K562 (cell line): ENCODE data around the gene SH3BP5. TPM values are rescaled to one million over a fixed set of nuclear protein-coding genes. Genes with fewer than 3 reads are reported as not detected.

Source experiments
- ELF1 ChIP-seq: fragments of 200-800 bp; sonication (Bioruptor generic); IDR thresholded peaks from 2 replicates; pipeline ENCODE4 v1.6.1; 2016; ENCODE audit warnings: missing genetic modification characterization, missing compliant biosample characterization
- MCM2 ChIP-seq: fragments of 450-650 bp; IDR thresholded peaks from 2 replicates; pipeline ENCODE4 v1.6.1; 2017; ENCODE audit warnings: low read depth, mild to moderate bottlenecking
- MNT ChIP-seq, 2 experiments: fragments of 450-650 bp; conservative IDR thresholded peaks; 2 replicates each; pipeline ENCODE4 v1.6.1; 2017; ENCODE audit warnings: mild to moderate bottlenecking in 2 of 2, moderate library complexity in 2 of 2
- MTA3 ChIP-seq: fragments of 450-650 bp; formaldehyde crosslinking; IDR thresholded peaks from 2 replicates; pipeline ENCODE4 v1.6.1; 2017; ENCODE audit warnings: mild to moderate bottlenecking, borderline replicate concordance
- NCOA1 ChIP-seq: fragments of 450-650 bp; IDR thresholded peaks from 2 replicates; pipeline ENCODE4 v1.6.1; 2016; ENCODE audit warnings: low read depth
- STAG1 ChIP-seq: sonication (generic); formaldehyde crosslinking; IDR thresholded peaks from 2 replicates; pipeline ENCODE4 v1.5.0; 2020; ENCODE audit warnings: missing genetic modification reagents, borderline replicate concordance
- TOE1 ChIP-seq, 2 experiments: fragments of 450-650 bp in 1 of 2; sonication (generic) in 1 of 2; formaldehyde crosslinking in 1 of 2; IDR thresholded peaks; 2 replicates each; pipeline versions ENCODE4 v1.7.1 to v1.8.0; 2016 to 2022; ENCODE audit warnings: borderline replicate concordance in 2 of 2, mild to moderate bottlenecking in 2 of 2, antibody characterized with exemption in 1 of 2, inconsistent platforms in 1 of 2, low read depth in 1 of 2, missing genetic modification reagents in 1 of 2, moderate library complexity in 1 of 2
- ZBTB12 ChIP-seq: fragments of 250-450 bp; sonication (Bioruptor Pico); IDR thresholded peaks from 2 replicates; pipeline ENCODE4 v1.4.0; 2020
- ZBTB2 ChIP-seq: fragments of 450-650 bp; IDR thresholded peaks from 2 replicates; pipeline ENCODE4 v1.6.1; 2016; ENCODE audit warnings: antibody characterized with exemption
- ZNF384 ChIP-seq: IDR thresholded peaks from 2 replicates; pipeline ENCODE4 v1.6.1; 2012; ENCODE audit warnings: low read depth, low read length, improper control_type of control experiment
- polyA plus RNA-seq, 8 experiments: library from polyadenylated mRNA; depleted of rRNA in 4 of 8; stranded (reverse) in 5 of 8; unstranded in 3 of 8; fragments of >200 nt; fragmentation: Nextera tagmentation in 2 of 8; fragmentation: Illumina TruSeq in 1 of 8; extraction: Ambion mirVana in 2 of 8; extraction: Trizol in 1 of 8; gene quantifications; 2 replicates each; pipeline versions ENCODE4 v1.2.1 to v1.2.3, GENCODE V29; 2011 to 2014; ENCODE audit warnings: inconsistent platforms in 1 of 8, missing spikeins in 1 of 8
- total RNA-seq, 7 experiments: library from RNA; depleted of rRNA in 6 of 7; stranded (reverse); fragments of >200 nt in 6 of 7; fragmentation: Illumina TruSeq in 2 of 7; extraction: Trizol in 2 of 7; gene quantifications; 2 replicates each; pipeline versions ENCODE4 v1.2.1 to v1.2.3, GENCODE V29; 2011 to 2021; ENCODE audit warnings: low replicate concordance in 1 of 7
- TF ChIP-seq, protein P1 (sequence below), 2 experiments: IDR thresholded peaks in 1 of 2; conservative IDR thresholded peaks in 1 of 2; 2 replicates each; pipeline ENCODE4 v1.6.1; 2016; ENCODE audit warnings: low read depth in 2 of 2, mild to moderate bottlenecking in 1 of 2, missing compliant biosample characterization in 1 of 2, missing genetic modification characterization in 1 of 2, moderate library complexity in 1 of 2
- TF ChIP-seq, protein P2 (sequence below): sonication (generic); formaldehyde crosslinking; IDR thresholded peaks from 2 replicates; pipeline ENCODE4 v1.8.0; 2022; ENCODE audit warnings: mild to moderate bottlenecking, missing genetic modification reagents, borderline replicate concordance
- TF ChIP-seq, protein P3 (sequence below), 2 experiments: fragments of 450-650 bp; IDR thresholded peaks; 2 replicates each; pipeline ENCODE4 v1.6.1; 2016

Gene SH3BP5
- total and polyA plus RNA-seq, 9 of the 15 experiments (the other 6 are each of a cell fraction or from before 2014, with no cell fraction given): 2.9 to 29.0 (median 14.9) TPM

DNA sequence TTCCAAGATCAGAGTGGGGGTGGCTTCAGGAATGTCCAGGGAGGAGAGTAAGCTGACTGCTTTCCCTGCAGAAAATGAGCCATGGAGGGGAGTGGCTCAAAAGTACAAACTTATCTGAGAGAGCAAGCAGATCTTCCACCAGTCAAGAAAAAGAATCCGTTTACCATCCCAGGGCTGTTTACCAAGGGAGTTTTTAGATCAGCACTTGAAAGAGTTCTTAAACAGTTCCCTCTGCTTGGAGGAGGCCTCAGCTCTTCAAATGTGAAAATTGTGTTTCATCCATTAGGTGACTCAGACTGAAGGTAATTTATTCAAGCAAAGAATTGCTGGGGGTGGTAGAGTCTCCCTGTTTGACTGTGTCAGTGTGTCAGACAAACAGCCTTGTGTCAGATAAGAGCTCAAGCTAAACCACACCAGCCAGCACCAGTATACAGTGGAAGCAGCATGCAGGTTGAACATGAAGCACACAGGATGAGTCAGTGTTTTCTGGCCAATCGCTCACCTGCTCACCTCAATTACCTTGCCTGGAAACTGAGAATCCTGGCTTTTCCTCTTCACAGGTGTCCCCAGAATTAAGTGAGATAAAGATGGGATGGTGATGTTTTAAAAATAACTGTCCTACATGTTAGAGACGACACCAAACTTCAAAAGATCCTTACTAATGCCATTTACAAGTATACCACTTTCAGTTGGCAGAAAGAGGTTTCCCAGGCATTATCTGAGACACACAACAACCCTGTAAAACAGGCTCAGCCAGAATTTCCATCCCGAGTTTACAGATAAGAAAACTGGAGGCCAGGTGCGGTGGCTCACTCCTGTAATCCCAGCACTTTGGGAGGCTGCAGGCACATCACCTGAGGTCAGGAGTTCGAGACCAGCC lies 21.7 kb downstream of the SH3BP5 start (continued):
- TF ChIP-seq ZBTB2: peak; percentile 64; the same call in 1 of the 2 replicates
- TF ChIP-seq, protein P1, sequence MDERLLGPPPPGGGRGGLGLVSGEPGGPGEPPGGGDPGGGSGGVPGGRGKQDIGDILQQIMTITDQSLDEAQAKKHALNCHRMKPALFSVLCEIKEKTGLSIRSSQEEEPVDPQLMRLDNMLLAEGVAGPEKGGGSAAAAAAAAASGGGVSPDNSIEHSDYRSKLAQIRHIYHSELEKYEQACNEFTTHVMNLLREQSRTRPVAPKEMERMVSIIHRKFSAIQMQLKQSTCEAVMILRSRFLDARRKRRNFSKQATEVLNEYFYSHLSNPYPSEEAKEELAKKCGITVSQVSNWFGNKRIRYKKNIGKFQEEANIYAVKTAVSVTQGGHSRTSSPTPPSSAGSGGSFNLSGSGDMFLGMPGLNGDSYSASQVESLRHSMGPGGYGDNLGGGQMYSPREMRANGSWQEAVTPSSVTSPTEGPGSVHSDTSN (CRISPR knock-in tag; IDR thresholded peaks at IDR 0.05; ENCODE audit: low read depth): no peak
- TF ChIP-seq, protein P1 (tag; conservative IDR thresholded peaks at IDR 0.05; ENCODE audit: low read depth): peak; percentile 63
- TF ChIP-seq TOE1 (IDR thresholded peaks at IDR 0.05; ENCODE audit: borderline replicate concordance): no peak
- TF ChIP-seq TOE1 (CRISPR knock-in tag; IDR thresholded peaks at IDR 0.05; ENCODE audit: borderline replicate concordance, low read depth): no peak
- TF ChIP-seq, protein P2, sequence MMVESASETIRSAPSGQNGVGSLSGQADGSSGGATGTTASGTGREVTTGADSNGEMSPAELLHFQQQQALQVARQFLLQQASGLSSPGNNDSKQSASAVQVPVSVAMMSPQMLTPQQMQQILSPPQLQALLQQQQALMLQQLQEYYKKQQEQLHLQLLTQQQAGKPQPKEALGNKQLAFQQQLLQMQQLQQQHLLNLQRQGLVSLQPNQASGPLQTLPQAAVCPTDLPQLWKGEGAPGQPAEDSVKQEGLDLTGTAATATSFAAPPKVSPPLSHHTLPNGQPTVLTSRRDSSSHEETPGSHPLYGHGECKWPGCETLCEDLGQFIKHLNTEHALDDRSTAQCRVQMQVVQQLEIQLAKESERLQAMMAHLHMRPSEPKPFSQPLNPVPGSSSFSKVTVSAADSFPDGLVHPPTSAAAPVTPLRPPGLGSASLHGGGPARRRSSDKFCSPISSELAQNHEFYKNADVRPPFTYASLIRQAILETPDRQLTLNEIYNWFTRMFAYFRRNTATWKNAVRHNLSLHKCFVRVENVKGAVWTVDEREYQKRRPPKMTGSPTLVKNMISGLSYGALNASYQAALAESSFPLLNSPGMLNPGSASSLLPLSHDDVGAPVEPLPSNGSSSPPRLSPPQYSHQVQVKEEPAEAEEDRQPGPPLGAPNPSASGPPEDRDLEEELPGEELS: peak; percentile 69; the same call in 1 of the 2 replicates
- 0 out of 2 replicates have a peak, but pooled peaks have one; percentile 11 for TF ChIP-seq STAG1 (CRISPR knock-in tag)
- TF ChIP-seq ZBTB12: no peak
- TF ChIP-seq MCM2: no peak
- peak; percentile 74; the same call in 1 of the 2 replicates for TF ChIP-seq MTA3
- no peak for TF ChIP-seq ELF1 (tag)
- TF ChIP-seq ZNF384: no peak
- TF ChIP-seq, protein P3, sequence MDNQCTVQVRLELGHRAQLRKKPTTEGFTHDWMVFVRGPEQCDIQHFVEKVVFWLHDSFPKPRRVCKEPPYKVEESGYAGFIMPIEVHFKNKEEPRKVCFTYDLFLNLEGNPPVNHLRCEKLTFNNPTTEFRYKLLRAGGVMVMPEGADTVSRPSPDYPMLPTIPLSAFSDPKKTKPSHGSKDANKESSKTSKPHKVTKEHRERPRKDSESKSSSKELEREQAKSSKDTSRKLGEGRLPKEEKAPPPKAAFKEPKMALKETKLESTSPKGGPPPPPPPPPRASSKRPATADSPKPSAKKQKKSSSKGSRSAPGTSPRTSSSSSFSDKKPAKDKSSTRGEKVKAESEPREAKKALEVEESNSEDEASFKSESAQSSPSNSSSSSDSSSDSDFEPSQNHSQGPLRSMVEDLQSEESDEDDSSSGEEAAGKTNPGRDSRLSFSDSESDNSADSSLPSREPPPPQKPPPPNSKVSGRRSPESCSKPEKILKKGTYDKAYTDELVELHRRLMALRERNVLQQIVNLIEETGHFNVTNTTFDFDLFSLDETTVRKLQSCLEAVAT (IDR thresholded peaks at IDR 0.05): peak in 1 of 2 experiments; percentile 72; a peak in 2 of 4 replicates
- TF ChIP-seq NCOA1: peak; percentile 54; the same call in 1 of the 2 replicates
- TF ChIP-seq MNT (conservative IDR thresholded peaks at IDR 0.05): peak in 1 of 2 experiments; percentile 76; a peak in 3 of 4 replicates
